ENCODE measurements around the gene SMIM32. TPM values are rescaled to one million over a fixed set of nuclear protein-coding genes. Genes with fewer than 3 reads are reported as not detected.

The SMIM32 gene
- total RNA-seq, 2 donors from 2014 or later, result 0.15 to 0.20 TPM

DNA sequence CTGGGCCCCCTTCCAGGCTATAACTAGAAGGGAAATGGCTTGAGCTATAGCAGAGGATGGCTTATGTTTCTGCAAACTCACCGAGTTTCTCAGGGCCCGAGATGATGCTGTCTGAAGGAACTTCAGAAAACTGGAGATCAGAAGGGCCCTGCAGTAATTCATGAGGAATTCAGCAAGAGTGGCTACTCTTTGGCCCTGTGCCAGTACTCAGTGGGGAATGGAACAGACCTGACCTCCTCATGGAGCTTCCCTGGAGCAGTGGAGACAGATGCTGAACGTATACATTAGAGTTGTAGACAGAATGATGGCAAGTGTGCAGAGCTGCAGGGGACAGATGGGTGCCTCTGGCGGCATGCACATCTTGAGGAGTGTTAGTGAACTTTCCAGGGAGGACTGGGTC is 17.3 kb upstream of the SMIM32 start:
- Mint-ChIP-seq H3K27me3 (ENCODE audit: insufficient read depth) (peaks cover 31% of the 10 kb centered on the region), H3K9me3 (no peaks in the 10 kb centered on the region), H3K4me3 (no peak overlapping the region), H3K36me3 (ENCODE audit: low read depth) (peaks cover 2% of the 10 kb centered on the region), H3K4me1 (peaks cover 5% of the 10 kb centered on the region), H3K27ac (no peak overlapping the region)
- no peak for DNase-seq
- no peaks in the 10 kb centered on the region for H3K27me3 ChIP-seq (ENCODE audit: control insufficient read depth, insufficient read depth, low read length, poor library complexity, severe bottlenecking)
- no peaks in the 10 kb centered on the region for H3K36me3 ChIP-seq (ENCODE audit: control insufficient read depth, insufficient read depth, low read length)
- 87 to 95% methylated on average over 4 of the region's 4 CpGs for WGBS, 2 experiments (ENCODE audit: insufficient coverage in 1 of 2, insufficient read length in 1 of 2)
- no peak for TF ChIP-seq CTCF (conservative IDR thresholded peaks at IDR 0.05)
- no peak overlapping the region for H3K27ac ChIP-seq (ENCODE audit: low read depth, low read length)
- H3K4me1 ChIP-seq (ENCODE audit: control insufficient read depth, insufficient read depth, low read length), result no peaks in the 10 kb centered on the region
- H3K9me3 ChIP-seq (ENCODE audit: control insufficient read depth, low read length), result no peaks in the 10 kb centered on the region
- H3K9ac ChIP-seq (ENCODE audit: extremely low read depth, low read length, poor library complexity, severe bottlenecking), result no peak overlapping the region
- H3K4me3 ChIP-seq (ENCODE audit: low read length), result no peak overlapping the region

DNA sequence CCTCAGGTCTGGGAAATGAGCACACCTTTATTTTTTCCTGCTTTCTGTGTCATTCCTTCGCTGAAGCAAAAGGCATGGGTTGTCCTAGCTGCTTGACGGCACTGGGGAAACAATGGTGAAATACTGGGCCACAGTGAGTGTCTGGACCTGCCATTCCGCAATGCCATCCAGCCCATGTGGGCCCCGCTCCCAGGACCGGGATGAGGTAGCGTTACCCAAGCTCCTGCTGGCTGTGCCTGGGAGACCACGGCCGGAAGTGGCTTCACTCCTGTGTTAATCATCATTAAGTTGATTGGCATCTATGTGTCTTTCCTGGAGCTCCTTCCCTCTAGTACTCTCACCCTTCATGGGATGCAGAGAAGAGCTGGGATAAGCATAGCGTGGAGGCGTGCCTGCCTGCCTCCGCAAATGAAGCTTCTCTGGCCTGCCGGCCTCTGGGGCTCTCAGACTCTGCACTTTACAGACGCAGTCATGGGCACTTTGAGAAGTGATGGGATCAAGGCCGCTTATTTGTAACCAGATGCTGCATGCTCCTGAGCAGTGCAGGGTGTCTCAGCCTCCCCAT is 16.5 kb upstream of the SMIM32 start:
- H3K36me3 Mint-ChIP-seq (ENCODE audit: low read depth), result peaks cover 7% of the 10 kb centered on the region
- no peak overlapping the region for H3K9ac ChIP-seq (ENCODE audit: extremely low read depth, low read length, poor library complexity, severe bottlenecking)
- TF ChIP-seq CTCF (conservative IDR thresholded peaks at IDR 0.05), result no peak
- H3K27ac ChIP-seq (ENCODE audit: low read depth, low read length), result no peak overlapping the region
- H3K9me3 Mint-ChIP-seq, result no peaks in the 10 kb centered on the region
- H3K9me3 ChIP-seq (ENCODE audit: control insufficient read depth, low read length), result no peaks in the 10 kb centered on the region
- H3K27ac Mint-ChIP-seq, result no peak overlapping the region
- no peak overlapping the region for H3K4me3 ChIP-seq (ENCODE audit: low read length)
- H3K27me3 ChIP-seq (ENCODE audit: control insufficient read depth, insufficient read depth, low read length, poor library complexity, severe bottlenecking), result peaks cover 3% of the 10 kb centered on the region
- peaks cover 5% of the 10 kb centered on the region for H3K4me1 Mint-ChIP-seq
- no peak for DNase-seq
- H3K36me3 ChIP-seq (ENCODE audit: control insufficient read depth, insufficient read depth, low read length), result no peaks in the 10 kb centered on the region
- no peaks in the 10 kb centered on the region for H3K4me1 ChIP-seq (ENCODE audit: control insufficient read depth, insufficient read depth, low read length)
- 88 to 91% methylated on average over 8 to 14 of the region's 14 CpGs for WGBS, 2 experiments (ENCODE audit: insufficient coverage in 1 of 2, insufficient read length in 1 of 2)
- peaks cover 37% of the 10 kb centered on the region for H3K27me3 Mint-ChIP-seq (ENCODE audit: insufficient read depth)
- H3K4me3 Mint-ChIP-seq, result no peak overlapping the region

DNA sequence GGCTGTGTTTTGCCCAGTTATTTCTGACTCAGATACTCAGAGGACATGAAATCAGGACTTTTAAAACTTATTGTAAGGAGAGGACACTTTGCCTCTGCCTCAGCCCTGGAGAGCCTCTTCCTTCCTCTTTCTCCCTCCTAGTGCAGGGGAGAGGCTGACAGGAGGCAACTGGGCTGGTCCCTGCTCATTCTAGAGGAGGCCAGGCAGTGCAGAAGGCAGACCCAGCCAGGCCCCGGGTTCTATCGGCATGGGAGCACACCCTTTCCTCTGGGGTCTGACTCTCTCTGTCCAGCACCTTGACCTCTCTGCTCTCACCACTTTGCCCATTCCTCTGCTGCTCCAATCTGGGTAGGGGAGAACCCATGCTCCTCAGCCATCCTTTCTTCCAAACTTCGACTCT is 16.0 kb upstream of the SMIM32 start:
- WGBS, 2 experiments (ENCODE audit: insufficient coverage in 1 of 2, insufficient read length in 1 of 2), result 85 to 95% methylated on average over 3 of the region's 3 CpGs
- Mint-ChIP-seq H3K27me3 (ENCODE audit: insufficient read depth) (peaks cover 42% of the 10 kb centered on the region), H3K27ac (no peak overlapping the region), H3K4me1 (peaks cover 5% of the 10 kb centered on the region), H3K9me3 (no peaks in the 10 kb centered on the region), H3K4me3 (no peak overlapping the region), H3K36me3 (ENCODE audit: low read depth) (peaks cover 8% of the 10 kb centered on the region)
- H3K36me3 ChIP-seq (ENCODE audit: control insufficient read depth, insufficient read depth, low read length), result no peaks in the 10 kb centered on the region
- H3K9ac ChIP-seq (ENCODE audit: extremely low read depth, low read length, poor library complexity, severe bottlenecking), result no peak overlapping the region
- H3K9me3 ChIP-seq (ENCODE audit: control insufficient read depth, low read length), result no peaks in the 10 kb centered on the region
- H3K27me3 ChIP-seq (ENCODE audit: control insufficient read depth, insufficient read depth, low read length, poor library complexity, severe bottlenecking), result peaks cover 5% of the 10 kb centered on the region
- no peaks in the 10 kb centered on the region for H3K4me1 ChIP-seq (ENCODE audit: control insufficient read depth, insufficient read depth, low read length)
- no peak for TF ChIP-seq CTCF (conservative IDR thresholded peaks at IDR 0.05)
- DNase-seq, result no peak
- no peak overlapping the region for H3K27ac ChIP-seq (ENCODE audit: low read depth, low read length)
- no peak overlapping the region for H3K4me3 ChIP-seq (ENCODE audit: low read length)
